ENCODE results near the gene PPP1R2. TPM values are rescaled to one million over a fixed set of nuclear protein-coding genes. Genes with fewer than 3 reads are reported as not detected.

The PPP1R2 gene
- total RNA-seq, 2 donors from 2014 or later, result 37.4 to 55.8 TPM

- no peak for DNase-seq
- intact Hi-C loops (cut with DNase I), result no loop called here
- Histone ChIP-seq H3K4me1 (no peaks in the 10 kb centered on the region), H3K4me3 (no peak overlapping the region), H3K27ac (no peak overlapping the region), H3K9ac (ENCODE audit: low read depth in 2 of 2, low read length in 2 of 2) (no peak overlapping the region), H3K9me3 (no peaks in the 10 kb centered on the region), H3K27me3 (no peaks in the 10 kb centered on the region), H3K36me3 (no peaks in the 10 kb centered on the region)
- TF ChIP-seq CTCF (IDR thresholded peaks at IDR 0.05), result no peak
These were observed 74.7 kb downstream of the PPP1R2 start for GRCh38 chr3:195468391-195468776.

DNA sequence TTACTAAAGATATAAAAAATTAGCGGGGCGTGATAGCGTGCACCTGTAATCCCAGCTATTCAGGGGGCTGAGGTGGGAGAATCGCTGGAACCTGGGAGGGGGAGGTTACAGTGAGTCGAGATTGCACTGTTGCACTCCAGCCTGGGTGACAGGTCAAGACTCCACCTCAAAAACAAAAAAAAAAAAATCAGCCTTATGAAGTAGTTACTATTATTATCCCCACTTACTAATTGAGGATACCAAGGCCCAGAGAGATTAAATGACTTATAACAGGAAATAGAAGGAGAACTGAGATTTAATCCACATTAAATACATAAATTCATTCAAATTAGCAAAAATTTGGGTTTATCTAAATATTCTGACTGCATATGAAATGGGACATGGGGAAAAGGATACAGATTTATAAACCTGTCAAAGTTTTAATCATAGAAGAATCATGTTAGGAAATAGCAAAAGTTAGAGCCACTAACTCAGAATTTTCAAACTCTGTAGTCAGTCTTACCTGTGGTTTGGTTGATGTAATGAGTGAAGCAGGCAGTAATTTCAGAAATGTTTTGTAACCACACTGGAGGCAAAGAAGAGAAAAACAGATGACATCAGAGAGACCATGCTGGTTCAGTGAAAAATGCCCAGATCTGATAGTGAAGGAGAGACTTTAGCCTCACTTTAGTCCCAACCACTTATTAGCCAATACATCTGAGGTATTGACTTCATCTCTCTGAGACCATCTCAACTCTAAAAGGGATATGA, 75.3 kb downstream of the PPP1R2 start:
- peaks cover under 1% of the 10 kb centered on the region for H3K4me1 ChIP-seq
- H3K36me3 ChIP-seq, result no peaks in the 10 kb centered on the region
- H3K9ac ChIP-seq (ENCODE audit: low read depth in 2 of 2, low read length in 2 of 2), result no peak overlapping the region
- H3K27me3 ChIP-seq, result no peaks in the 10 kb centered on the region
- DNase-seq, result no peak
- H3K4me3 ChIP-seq, result no peak overlapping the region
- intact Hi-C loops (cut with DNase I), result no loop called here
- no peaks in the 10 kb centered on the region for H3K9me3 ChIP-seq
- TF ChIP-seq CTCF (IDR thresholded peaks at IDR 0.05), result no peak
- no peak overlapping the region for H3K27ac ChIP-seq

DNA sequence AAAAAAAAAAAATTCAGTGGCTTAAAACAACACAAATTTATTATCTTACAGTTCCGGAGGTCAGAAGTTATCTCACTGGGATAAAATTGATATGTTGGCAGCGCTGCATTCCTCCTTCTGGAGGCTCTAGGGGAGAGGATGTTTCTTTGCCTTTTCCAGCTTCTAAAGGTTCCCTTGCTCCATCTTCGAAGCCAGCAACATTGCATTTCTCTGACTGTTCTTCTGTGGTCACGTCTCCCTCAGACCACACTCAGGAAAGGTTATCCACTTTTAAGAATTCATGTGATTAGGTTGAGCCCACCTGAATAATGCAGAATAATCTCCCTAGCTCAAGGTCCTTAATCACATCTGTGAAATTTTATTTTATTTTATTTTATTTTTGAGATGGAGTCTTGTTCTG, 76.9 kb downstream of the PPP1R2 start:
- no peak for DNase-seq
- intact Hi-C loops (cut with DNase I), result no loop called here
- H3K36me3 ChIP-seq, result no peaks in the 10 kb centered on the region
- H3K9me3 ChIP-seq, result no peaks in the 10 kb centered on the region
- H3K27ac ChIP-seq, result no peak overlapping the region
- no peak overlapping the region for H3K9ac ChIP-seq (ENCODE audit: low read depth in 2 of 2, low read length in 2 of 2)
- no peak for TF ChIP-seq CTCF (IDR thresholded peaks at IDR 0.05)
- H3K4me3 ChIP-seq, result no peak overlapping the region
- no peaks in the 10 kb centered on the region for H3K27me3 ChIP-seq
- peaks cover 5% of the 10 kb centered on the region for H3K4me1 ChIP-seq

Other genes with a start within 250 kb of the PPP1R2 start
- gene ACAP2, start 100.3 kb downstream of the PPP1R2 start, total RNA-seq, result 10 to 100 TPM; 48.8 to 62.4 TPM
- 10 to 100 TPM in 1 of 2 donors, 1 to 10 TPM in 1; 7.2 to 13.1 TPM for gene APOD, start 40.6 kb upstream of the PPP1R2 start, total RNA-seq
- gene MUC20, start 177.7 kb upstream of the PPP1R2 start, total RNA-seq, result 100 to 1,000 TPM in 1 of 2 donors, 10 to 100 TPM in 1; 58.1 to 170 TPM

All from colonic mucosa (tissue), 4 donors.